Inferior parietal cortex (tissue), 1 donor: ENCODE data around the gene POLDIP2.

ENCODE experiments used
- DNase-seq: peaks from one replicate; pipeline ENCODE4 v3.0.0-alpha.2; 2016; ENCODE audit errors: extremely low spot score

Gene POLDIP2

DNA sequence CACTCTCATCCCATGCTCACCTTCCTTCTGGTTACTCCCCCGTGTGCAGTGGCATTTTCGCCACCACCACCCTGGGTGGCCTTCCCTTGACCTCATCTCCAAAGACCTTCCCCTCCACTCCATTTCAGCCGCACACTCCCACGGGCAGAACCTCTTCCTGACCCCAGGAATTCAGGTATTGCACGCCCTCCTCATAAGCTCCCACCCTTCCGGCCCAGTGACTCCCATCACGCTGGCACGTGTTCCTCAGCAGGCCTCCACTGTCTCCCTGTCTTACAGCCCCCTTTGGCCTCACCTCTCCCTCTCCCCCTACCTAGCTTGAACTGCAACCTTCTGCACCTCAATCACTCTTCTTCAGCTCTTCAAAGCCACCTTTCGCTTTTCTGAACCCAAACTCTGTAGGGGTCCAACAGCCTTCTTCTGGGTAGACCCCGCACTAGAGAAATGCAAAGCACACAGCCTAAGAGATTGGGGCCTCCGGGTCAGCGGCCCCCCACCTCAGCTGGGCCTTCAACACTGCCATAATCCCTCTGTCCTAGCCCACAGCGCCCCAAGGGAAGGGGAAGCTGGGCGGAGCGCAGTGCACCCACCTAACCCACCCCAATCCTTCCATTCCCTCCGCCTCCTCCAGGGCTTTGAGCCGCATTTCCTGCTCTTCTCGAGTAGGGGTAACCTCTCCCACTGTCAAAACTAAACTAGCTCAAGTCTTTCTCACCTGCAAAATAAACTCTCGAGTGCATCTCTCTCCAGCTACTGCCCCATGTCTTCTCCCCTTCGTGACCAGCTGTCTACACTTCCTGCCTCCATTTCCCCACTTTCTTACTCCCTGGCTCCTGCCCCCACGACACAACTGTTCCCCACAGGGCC is 40.0 kb downstream of the POLDIP2 start:
- no peak for DNase-seq

DNA sequence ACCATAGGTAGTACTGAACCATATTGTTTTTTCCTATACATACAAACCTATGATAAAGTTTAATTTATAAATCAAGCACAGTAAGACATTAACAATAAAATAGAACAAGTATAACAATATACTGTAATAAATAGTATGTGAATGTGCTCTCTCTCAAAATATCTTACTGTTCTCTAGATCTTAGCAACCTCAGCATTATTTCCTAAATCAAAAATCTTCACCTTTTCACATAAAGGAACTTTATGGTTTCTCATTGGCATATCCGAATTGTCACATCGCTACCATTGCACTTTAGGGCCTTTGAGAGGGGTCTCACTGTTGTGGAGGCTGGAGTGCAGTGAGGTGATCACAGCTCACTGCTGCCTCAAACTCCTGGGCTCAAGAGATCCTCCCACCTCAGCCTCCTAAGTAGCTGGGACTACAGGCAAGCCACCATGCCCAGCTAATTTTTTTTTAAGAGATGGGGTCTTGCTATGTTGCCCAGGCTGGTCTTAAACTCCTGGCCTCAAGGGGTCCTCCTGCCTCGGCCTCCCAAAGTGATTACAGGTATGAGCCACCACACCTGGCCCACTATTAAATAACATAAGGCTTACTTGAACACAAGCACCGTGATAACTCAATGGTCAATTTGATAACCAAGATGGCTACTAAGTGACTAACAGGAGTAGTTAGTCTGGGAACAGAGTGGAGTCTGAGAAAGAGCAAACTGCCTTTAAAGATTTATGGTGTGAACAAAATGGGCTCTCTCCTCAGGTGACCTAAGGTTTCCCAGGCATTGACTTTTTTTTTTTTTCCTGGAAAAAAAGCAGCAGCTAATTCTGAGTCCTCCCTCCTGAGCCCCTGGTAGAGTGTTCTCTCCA is 41.3 kb downstream of the POLDIP2 start:
- DNase-seq = no peak

DNA sequence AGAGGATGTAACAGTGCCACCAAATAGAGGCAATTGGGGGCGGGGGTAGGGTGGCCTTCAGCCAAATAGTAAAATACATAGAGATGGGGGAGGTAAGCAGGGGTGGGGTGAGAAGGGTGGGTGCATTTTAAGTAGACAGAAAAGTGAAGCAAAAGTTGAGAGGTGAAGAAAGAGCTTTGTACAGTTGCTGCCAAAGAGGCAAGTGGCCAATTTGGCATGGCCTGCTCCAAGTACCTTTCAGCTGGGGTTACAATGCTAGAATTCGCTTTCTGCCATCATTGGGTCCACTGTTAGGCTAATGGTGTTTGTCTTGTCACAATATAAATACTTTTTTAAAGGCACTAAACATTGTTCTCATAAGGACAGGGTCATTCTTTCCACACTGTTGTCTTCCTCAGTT is 43.5 kb downstream of the POLDIP2 start:
- DNase-seq = no peak

DNA sequence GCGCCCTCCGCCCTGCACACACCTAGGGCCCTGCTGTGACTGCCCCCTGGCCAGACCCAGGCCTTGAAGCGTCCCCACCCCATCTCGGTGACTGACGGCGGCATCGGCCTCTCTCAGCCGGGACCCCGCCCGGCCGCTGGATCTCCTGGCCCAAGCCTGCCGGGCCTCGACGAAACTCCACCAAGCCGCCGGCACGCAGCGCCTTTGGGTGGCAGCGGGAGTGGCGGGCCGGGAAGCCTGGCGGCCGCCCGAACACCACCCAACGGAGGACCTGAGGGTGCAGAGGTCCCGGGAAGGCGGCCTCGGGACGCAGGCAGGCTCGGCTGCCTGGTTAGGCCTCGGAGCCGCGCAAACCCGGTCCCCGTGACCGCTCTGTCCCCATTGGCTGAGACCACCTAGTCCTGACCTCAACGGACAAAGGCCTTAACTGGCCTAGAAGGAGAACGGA is 50.3 kb downstream of the POLDIP2 start:
- DNase-seq = no peak

DNA sequence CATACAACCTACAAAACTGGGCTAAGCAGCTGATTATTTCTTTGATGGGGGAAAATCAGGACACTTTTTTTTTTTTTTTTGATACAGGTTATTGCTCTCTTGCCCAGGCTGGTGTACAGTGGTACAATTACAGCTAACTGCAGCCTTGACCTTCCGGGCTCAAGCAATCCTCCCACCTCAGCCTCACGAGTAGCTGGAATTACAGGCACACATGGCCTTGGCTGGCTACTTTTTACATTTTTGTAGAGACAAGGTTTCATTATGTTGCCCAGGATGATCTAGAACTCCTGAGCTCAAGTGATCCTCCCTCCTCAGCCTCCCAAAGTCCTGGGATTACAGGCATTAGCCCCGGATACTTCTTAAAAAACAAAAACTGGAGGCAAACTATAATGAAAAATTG is 58.9 kb downstream of the POLDIP2 start:
- no peak for DNase-seq
